ENCODE measurements around the gene LPAR5.

GRCh38 chr12:6662906-6663742, 27.4 kb upstream of the LPAR5 start, which contains the start of gene ING4:
- TF ChIP-seq CTCF (IDR thresholded peaks at IDR 0.05) = no peak
- no peak for TF ChIP-seq POLR2A (IDR thresholded peaks at IDR 0.05)
